Cardiac muscle cell (in vitro differentiated cells and primary cell): ENCODE results near the gene LAMA3. TPM values are rescaled to one million over a fixed set of nuclear protein-coding genes. Genes with fewer than 3 reads are reported as not detected.

Source experiments
- DNase-seq, 2 donors: peaks; one replicate each; pipeline versions ENCODE4 v3.0.0 to v3.0.0-alpha.2; 2010 to 2017; ENCODE audit warnings: low read depth in 1 of 2, low spot score in 1 of 2
- H3K27ac ChIP-seq: fragments of 200-600 bp; sonication (generic); 2 replicates; pipeline ENCODE4 v1.5.1; 2016
- H3K27me3 ChIP-seq: fragments of 200-600 bp; sonication (generic); 2 replicates; pipeline ENCODE4 v1.6.0; 2016; ENCODE audit warnings: control low read depth
- H3K36me3 ChIP-seq: fragments of 200-600 bp; sonication (generic); 2 replicates; pipeline ENCODE4 v1.5.1; 2016; ENCODE audit warnings: control low read depth
- H3K4me1 ChIP-seq: fragments of 200-600 bp; sonication (generic); 2 replicates; pipeline ENCODE4 v1.8.1; 2017; ENCODE audit warnings: low read depth, mild to moderate bottlenecking, mixed run types
- H3K4me3 ChIP-seq: fragments of 200-600 bp; sonication (generic); 2 replicates; pipeline ENCODE4 v1.5.1; 2016; ENCODE audit warnings: mild to moderate bottlenecking
- H3K9me3 ChIP-seq: fragments of 200-600 bp; sonication (generic); 2 replicates; pipeline ENCODE4 v1.5.1; 2017; ENCODE audit warnings: low read depth, mild to moderate bottlenecking, control low read depth
- CTCF ChIP-seq: IDR thresholded peaks from 2 replicates; pipeline ENCODE4 v1.5.1; 2012; ENCODE audit warnings: low read depth, mild to moderate bottlenecking, low read length
- polyA plus RNA-seq: library from polyadenylated mRNA; unstranded; fragments of >200 nt; fragmentation: Nextera tagmentation; extraction: Ambion mirVana; gene quantifications from 2 replicates; pipeline ENCODE4 v1.2.1, GENCODE V29; 2016
- total RNA-seq: library from RNA; depleted of rRNA; stranded (reverse); fragments of >200 nt; gene quantifications from 2 replicates; pipeline ENCODE4 v1.2.3, GENCODE V29; 2016

The LAMA3 gene
- total and polyA plus RNA-seq, 2 experiments from 2014 or later = 0.18 TPM; not detected in 1

DNA sequence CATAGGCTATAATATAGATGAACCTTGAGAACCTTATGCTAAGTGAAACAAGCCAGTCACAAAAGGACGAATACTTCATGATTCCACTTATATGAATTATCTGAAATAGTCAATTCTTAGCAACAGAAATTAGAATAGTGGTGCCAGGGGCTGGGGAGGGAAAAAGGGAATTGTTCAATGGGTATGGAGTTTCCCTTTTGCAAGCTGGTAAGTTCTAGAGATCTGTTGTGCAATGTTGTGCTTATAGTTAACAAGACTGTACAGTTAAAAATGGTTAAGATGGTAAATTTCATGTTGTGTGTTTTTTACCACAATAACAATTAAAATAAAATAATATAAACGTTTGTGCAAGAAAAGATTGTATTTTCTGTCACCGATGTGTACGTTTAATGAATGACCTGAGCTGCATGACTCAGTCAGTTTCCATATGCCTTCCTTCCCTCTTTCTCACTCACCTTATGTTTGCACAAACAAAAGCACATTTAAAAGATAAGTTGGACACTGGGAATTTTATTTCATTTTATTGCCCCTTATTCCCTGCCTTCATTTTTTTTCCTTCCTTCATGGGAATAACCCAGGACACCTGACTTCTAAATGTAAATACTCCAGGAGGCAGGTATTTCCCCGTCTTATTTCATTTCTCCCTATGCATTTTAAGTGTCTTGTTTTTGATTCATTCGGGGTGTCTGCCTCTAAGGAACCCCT, 181.6 kb downstream of the LAMA3 start:
- TF ChIP-seq CTCF = no peak
- no peaks in the 10 kb centered on the region for H3K9me3 ChIP-seq
- no peaks in the 10 kb centered on the region for H3K36me3 ChIP-seq
- DNase-seq = no peak
- no peak overlapping the region for H3K4me3 ChIP-seq
- no peaks in the 10 kb centered on the region for H3K4me1 ChIP-seq
- no peak overlapping the region for H3K27ac ChIP-seq
- no peaks in the 10 kb centered on the region for H3K27me3 ChIP-seq

DNA sequence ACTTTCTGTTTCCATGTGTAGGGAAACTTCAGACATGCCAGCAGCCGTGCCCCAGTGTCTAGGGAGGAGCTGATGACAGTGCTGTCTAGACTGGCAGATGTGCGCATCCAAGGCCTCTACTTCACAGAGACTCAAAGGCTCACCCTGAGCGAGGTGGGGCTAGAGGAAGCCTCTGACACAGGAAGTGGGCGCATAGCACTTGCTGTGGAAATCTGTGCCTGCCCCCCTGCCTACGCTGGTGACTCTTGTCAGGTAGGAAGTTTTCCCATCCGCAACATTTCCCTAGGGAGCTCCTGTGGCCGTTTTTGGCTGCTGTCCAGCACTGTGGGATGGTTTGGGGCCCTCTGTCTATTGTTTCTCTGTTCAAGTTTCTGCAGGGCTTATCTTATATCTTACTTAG, 182.2 kb downstream of the LAMA3 start:
- Histone ChIP-seq H3K4me1 (no peaks in the 10 kb centered on the region), H3K27ac (no peak overlapping the region), H3K4me3 (no peak overlapping the region), H3K36me3 (no peaks in the 10 kb centered on the region), H3K27me3 (no peaks in the 10 kb centered on the region), H3K9me3 (no peaks in the 10 kb centered on the region)
- peak; percentile 54 to 57 for DNase-seq
- no peak for TF ChIP-seq CTCF

DNA sequence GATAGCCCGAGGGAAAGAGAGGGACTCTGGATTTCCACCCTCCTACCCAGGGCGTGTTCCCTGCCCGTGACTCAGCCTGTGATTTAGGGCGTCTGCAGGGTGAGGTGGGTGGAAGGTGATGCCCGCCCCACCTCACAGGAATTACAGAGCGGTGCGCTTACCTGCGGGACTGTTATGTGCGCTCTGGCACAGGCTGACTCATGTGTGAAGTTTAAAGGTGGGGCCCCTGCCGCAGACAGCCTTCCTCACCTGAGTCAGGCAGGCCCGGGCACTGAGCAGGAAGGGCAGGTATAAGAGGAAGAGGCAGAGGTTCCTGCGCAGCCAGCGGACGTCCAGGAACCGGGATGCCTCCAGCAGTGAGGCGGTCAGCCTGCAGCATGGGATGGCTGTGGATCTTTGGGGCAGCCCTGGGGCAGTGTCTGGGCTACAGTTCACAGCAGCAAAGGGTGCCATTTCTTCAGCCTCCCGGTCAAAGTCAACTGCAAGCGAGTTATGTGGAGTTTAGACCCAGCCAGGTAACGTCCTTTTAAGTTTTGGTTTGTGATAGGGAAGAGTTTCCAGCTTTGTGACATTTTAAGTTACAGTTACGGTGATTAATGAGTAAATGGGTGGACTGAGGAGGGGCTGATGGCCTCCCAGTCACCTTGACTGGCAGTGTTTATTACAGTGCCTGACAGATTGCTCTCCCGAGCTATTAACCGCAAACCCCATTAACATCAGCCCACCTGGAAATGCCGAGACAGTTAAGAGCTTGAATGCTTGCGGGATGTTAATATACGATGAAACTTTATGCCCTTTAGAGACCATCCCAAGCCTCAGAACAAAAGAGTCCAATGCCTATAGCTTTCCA, 183.7 kb downstream of the LAMA3 start:
- Histone ChIP-seq H3K36me3 (no peaks in the 10 kb centered on the region), H3K4me3 (no peak overlapping the region), H3K27ac (no peak overlapping the region), H3K4me1 (no peaks in the 10 kb centered on the region), H3K9me3 (no peaks in the 10 kb centered on the region), H3K27me3 (no peaks in the 10 kb centered on the region)
- no peak for DNase-seq
- TF ChIP-seq CTCF = no peak

DNA sequence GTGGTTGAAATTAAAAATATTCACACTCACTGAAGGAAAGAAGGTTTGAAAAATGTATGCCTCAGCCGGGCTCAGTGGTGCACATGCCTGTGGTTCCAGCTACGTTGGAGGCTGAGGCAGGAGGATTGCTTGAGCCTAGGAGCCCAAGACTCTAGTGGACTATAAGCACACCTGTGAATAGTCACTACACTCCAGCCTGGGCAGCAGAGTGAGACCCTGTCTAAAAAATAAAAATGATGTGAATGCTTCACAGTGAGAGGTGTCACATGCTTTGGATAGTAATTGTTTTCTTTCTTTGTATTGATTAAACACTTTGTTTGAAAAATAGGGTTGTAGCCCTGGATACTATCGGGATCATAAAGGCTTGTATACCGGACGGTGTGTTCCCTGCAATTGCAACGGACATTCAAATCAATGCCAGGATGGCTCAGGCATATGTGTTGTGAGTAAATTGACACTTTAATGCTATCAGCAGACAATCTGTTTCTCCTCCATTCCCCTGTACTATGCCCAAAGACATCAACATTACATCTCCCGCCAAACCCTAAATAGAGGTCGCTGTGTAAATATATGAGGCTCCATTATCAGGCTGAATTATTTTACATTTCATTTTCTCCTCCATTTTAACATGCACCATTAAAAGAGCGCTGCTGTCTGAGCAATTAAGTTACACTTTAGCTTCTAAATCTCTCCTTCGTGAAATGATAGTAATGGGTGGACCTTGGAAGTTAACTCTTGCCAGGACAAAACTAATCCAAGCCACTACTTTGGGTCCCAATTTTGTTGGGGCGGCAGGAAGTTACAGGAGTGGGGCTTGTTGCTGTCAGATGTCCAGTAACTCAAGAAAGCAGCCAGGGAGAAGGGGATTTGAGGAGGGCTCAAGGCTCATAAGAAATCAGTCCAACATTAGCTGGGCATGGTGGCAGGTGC, 187.0 kb downstream of the LAMA3 start:
- no peaks in the 10 kb centered on the region for H3K27me3 ChIP-seq
- no peak for TF ChIP-seq CTCF
- no peak overlapping the region for H3K4me3 ChIP-seq
- no peaks in the 10 kb centered on the region for H3K9me3 ChIP-seq
- DNase-seq = no peak
- no peaks in the 10 kb centered on the region for H3K4me1 ChIP-seq
- H3K27ac ChIP-seq = no peak overlapping the region
- no peaks in the 10 kb centered on the region for H3K36me3 ChIP-seq

DNA sequence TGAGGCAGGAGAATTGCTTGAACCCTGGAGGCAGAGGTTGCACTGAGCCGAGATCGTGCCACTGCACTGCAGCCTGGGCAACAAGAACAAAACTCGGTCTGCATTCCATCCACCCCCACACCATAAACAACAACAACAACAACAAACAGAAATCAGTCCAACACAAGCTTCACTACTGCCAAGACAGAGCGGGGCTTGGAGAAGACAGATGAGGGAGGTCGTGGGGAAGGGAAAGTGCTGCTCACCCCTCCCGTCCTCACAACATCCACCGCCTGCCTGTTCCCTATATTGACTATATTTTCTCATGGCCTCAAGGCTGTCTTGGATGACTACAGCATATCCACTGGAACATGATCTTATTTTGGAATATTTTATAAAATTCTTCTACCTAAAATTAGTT, 187.7 kb downstream of the LAMA3 start:
- Histone ChIP-seq H3K4me3 (no peak overlapping the region), H3K9me3 (no peaks in the 10 kb centered on the region), H3K27ac (no peak overlapping the region), H3K27me3 (no peaks in the 10 kb centered on the region), H3K36me3 (no peaks in the 10 kb centered on the region), H3K4me1 (no peaks in the 10 kb centered on the region)
- DNase-seq = no peak
- TF ChIP-seq CTCF = no peak
